NCI-H748 (cell line): ENCODE measurements around the gene ULBP1.
"Not testable (repeated sequence)": the region's sequence is repeated elsewhere in the genome, so short reads cannot be mapped to it uniquely, and the experiment has no call there.

Experiments used
- DNase-seq: peaks from one replicate; lab custom pipeline; 2025; ENCODE audit not compliant: unreplicated experiment; lab: John Stamatoyannopoulos, UW

The ULBP1 gene

GRCh38 chr6:149933036-149933435 lies 30.7 kb upstream of the ULBP1 start:
- DNase-seq = no peak

- no peak for DNase-seq
Measured at GRCh38 chr6:149933461-149933860, 30.3 kb upstream of the ULBP1 start.

- DNase-seq = peak; percentile 80
Measured at GRCh38 chr6:149934249-149935156, 29.2 kb upstream of the ULBP1 start.

- no peak for DNase-seq
Measured at GRCh38 chr6:149935246-149935645, 28.5 kb upstream of the ULBP1 start.

- no peak for DNase-seq
Measured at GRCh38 chr6:149935668-149936067, 28.1 kb upstream of the ULBP1 start.

GRCh38 chr6:149936743-149937142 lies 27.0 kb upstream of the ULBP1 start:
- no peak for DNase-seq

GRCh38 chr6:149938013-149938570 lies 25.7 kb upstream of the ULBP1 start:
- DNase-seq = not testable (repeated sequence)

- DNase-seq = peak; percentile 20
Measured at GRCh38 chr6:149938571-149939355, 25.0 kb upstream of the ULBP1 start.

GRCh38 chr6:149939356-149939648 lies 24.4 kb upstream of the ULBP1 start:
- DNase-seq = no peak

- no peak for DNase-seq
Measured at GRCh38 chr6:149939909-149940671, 23.7 kb upstream of the ULBP1 start.

GRCh38 chr6:149940672-149940982 lies 23.1 kb upstream of the ULBP1 start:
- DNase-seq = no peak

- peak; percentile 83 for DNase-seq
Measured at GRCh38 chr6:149941583-149942460, 21.9 kb upstream of the ULBP1 start, which contains the start of gene ULBP2. ULBP2 (plus strand) TSS chr6:149942014; CDS start chr6:149942073, 59 bp downstream.

GRCh38 chr6:149942461-149942829 lies 21.3 kb upstream of the ULBP1 start:
- no peak for DNase-seq

GRCh38 chr6:149943321-149943720 lies 20.4 kb upstream of the ULBP1 start:
- DNase-seq = not testable (repeated sequence)

- not testable (repeated sequence) for DNase-seq
Measured at GRCh38 chr6:149945276-149945675, 18.5 kb upstream of the ULBP1 start.

- DNase-seq = not testable (repeated sequence)
Measured at GRCh38 chr6:149946631-149947030, 17.1 kb upstream of the ULBP1 start.

GRCh38 chr6:149947533-149947932 lies 16.2 kb upstream of the ULBP1 start:
- DNase-seq = not testable (repeated sequence)

GRCh38 chr6:149948011-149948410 lies 15.7 kb upstream of the ULBP1 start:
- DNase-seq = no peak

- no peak for DNase-seq
Measured at GRCh38 chr6:149948616-149949015, 15.1 kb upstream of the ULBP1 start.

GRCh38 chr6:149950423-149950822 lies 13.3 kb upstream of the ULBP1 start:
- DNase-seq = no peak
